Loucy (cell line): ENCODE data around the gene CNTN5.

Experiments
- H2AFZ ChIP-seq: fragments of 200-600 bp; sonication (generic); 2 replicates; pipeline ENCODE4 v1.6.0; 2016; ENCODE audit warnings: antibody characterized with exemption, mild to moderate bottlenecking, low read length, moderate library complexity
- H3F3A ChIP-seq: fragments of 200-600 bp; 2 replicates; pipeline ENCODE4 v1.6.0; 2016; ENCODE audit warnings: antibody characterized with exemption, low read depth, mild to moderate bottlenecking
- H3K27me3 ChIP-seq: fragments of 200-600 bp; sonication (generic); 2 replicates; pipeline ENCODE4 v1.6.1; 2014; ENCODE audit warnings: low read length, mild to moderate bottlenecking; ENCODE audit not compliant: insufficient read depth, poor library complexity, severe bottlenecking
- H3K36me3 ChIP-seq: fragments of 200-600 bp; sonication (generic); 2 replicates; pipeline ENCODE4 v1.6.1; 2016; ENCODE audit warnings: low read length; ENCODE audit not compliant: insufficient read depth
- H3K4me1 ChIP-seq: fragments of 200-600 bp; sonication (generic); 2 replicates; pipeline ENCODE4 v1.5.1; 2014; ENCODE audit warnings: low read length, mild to moderate bottlenecking; ENCODE audit not compliant: insufficient read depth, poor library complexity, severe bottlenecking
- H3K4me2 ChIP-seq: fragments of 200-600 bp; sonication (generic); 2 replicates; pipeline ENCODE4 v1.6.0; 2014; ENCODE audit warnings: antibody characterized with exemption, low read length, low read depth, mild to moderate bottlenecking; ENCODE audit not compliant: poor library complexity, severe bottlenecking
- H3K4me3 ChIP-seq: fragments of 200-600 bp; sonication (generic); 2 replicates; pipeline ENCODE4 v1.5.1; 2014; ENCODE audit warnings: low read length, mild to moderate bottlenecking, mixed read lengths; ENCODE audit not compliant: poor library complexity, severe bottlenecking
- H3K79me2 ChIP-seq: fragments of 200-600 bp; sonication (generic); 2 replicates; pipeline ENCODE4 v1.6.1; 2014; ENCODE audit warnings: low read length; ENCODE audit not compliant: insufficient read depth
- H3K9ac ChIP-seq: fragments of 200-600 bp; sonication (generic); 2 replicates; pipeline ENCODE4 v1.6.0; 2014; ENCODE audit warnings: mild to moderate bottlenecking, low read depth, low read length, moderate library complexity; ENCODE audit not compliant: poor library complexity, severe bottlenecking
- H3K9me2 ChIP-seq: fragments of 200-600 bp; sonication (generic); replicated peaks from 2 replicates; pipeline ENCODE4 v1.6.1; 2016; ENCODE audit warnings: low read depth, low read length, mixed read lengths
- H3K9me3 ChIP-seq: fragments of 200-600 bp; sonication (generic); 2 replicates; pipeline ENCODE4 v1.6.1; 2014; ENCODE audit warnings: mild to moderate bottlenecking, antibody characterized with exemption, low read length, low read depth; ENCODE audit not compliant: insufficient read depth
- H4K20me1 ChIP-seq: fragments of 200-600 bp; sonication (generic); 2 replicates; pipeline ENCODE4 v1.6.0; 2014; ENCODE audit warnings: antibody characterized with exemption, low read length, mild to moderate bottlenecking; ENCODE audit not compliant: insufficient read depth, poor library complexity, severe bottlenecking
- CTCF ChIP-seq: fragments of 200-600 bp; sonication (generic); conservative IDR thresholded peaks from 2 replicates; pipeline ENCODE4 v1.5.1; 2014; ENCODE audit warnings: mild to moderate bottlenecking, antibody characterized with exemption, low read length
- EZH2phosphoT487 ChIP-seq: fragments of 200-600 bp; IDR thresholded peaks from 2 replicates; pipeline ENCODE4 v1.6.1; 2018; ENCODE audit warnings: antibody characterized with exemption, mild to moderate bottlenecking, moderate library complexity, borderline replicate concordance

CNTN5 gene

GRCh38 chr11:99593197-99593596 lies 572.4 kb downstream of the CNTN5 start:
- Histone ChIP-seq H3K4me3 (no peak overlapping the region), H3K4me1 (no peaks in the 10 kb centered on the region), H3K36me3 (no peaks in the 10 kb centered on the region), H2AFZ (no peak overlapping the region), H3K79me2 (no peaks in the 10 kb centered on the region), H3K9me2 (no peaks in the 10 kb centered on the region), H4K20me1 (no peaks in the 10 kb centered on the region), H3F3A (no peaks in the 10 kb centered on the region), H3K9ac (no peak overlapping the region), H3K27me3 (no peaks in the 10 kb centered on the region), H3K9me3 (no peaks in the 10 kb centered on the region), H3K4me2 (no peak overlapping the region)
- no peak for TF ChIP-seq EZH2phosphoT487
- no peak for TF ChIP-seq CTCF

GRCh38 chr11:99601179-99601578 lies 580.4 kb downstream of the CNTN5 start:
- H3K9me2 ChIP-seq: no peaks in the 10 kb centered on the region
- no peaks in the 10 kb centered on the region for H3K4me1 ChIP-seq
- no peak overlapping the region for H3K4me2 ChIP-seq
- no peak overlapping the region for H3K4me3 ChIP-seq
- H2AFZ ChIP-seq: no peak overlapping the region
- no peaks in the 10 kb centered on the region for H4K20me1 ChIP-seq
- no peak overlapping the region for H3K9ac ChIP-seq
- H3F3A ChIP-seq: no peaks in the 10 kb centered on the region
- no peaks in the 10 kb centered on the region for H3K27me3 ChIP-seq
- TF ChIP-seq EZH2phosphoT487 (no peak), CTCF (no peak)
- H3K36me3 ChIP-seq: no peaks in the 10 kb centered on the region
- H3K9me3 ChIP-seq: no peaks in the 10 kb centered on the region
- no peaks in the 10 kb centered on the region for H3K79me2 ChIP-seq

GRCh38 chr11:99614352-99614751 lies 593.6 kb downstream of the CNTN5 start:
- Histone ChIP-seq H3F3A (no peaks in the 10 kb centered on the region), H3K4me3 (no peak overlapping the region), H2AFZ (no peak overlapping the region), H3K79me2 (no peaks in the 10 kb centered on the region), H3K27me3 (no peaks in the 10 kb centered on the region), H3K4me1 (no peaks in the 10 kb centered on the region), H3K9ac (no peak overlapping the region), H4K20me1 (no peaks in the 10 kb centered on the region), H3K4me2 (no peak overlapping the region), H3K9me3 (no peaks in the 10 kb centered on the region), H3K9me2 (no peaks in the 10 kb centered on the region), H3K36me3 (no peaks in the 10 kb centered on the region)
- TF ChIP-seq EZH2phosphoT487: no peak

DNA sequence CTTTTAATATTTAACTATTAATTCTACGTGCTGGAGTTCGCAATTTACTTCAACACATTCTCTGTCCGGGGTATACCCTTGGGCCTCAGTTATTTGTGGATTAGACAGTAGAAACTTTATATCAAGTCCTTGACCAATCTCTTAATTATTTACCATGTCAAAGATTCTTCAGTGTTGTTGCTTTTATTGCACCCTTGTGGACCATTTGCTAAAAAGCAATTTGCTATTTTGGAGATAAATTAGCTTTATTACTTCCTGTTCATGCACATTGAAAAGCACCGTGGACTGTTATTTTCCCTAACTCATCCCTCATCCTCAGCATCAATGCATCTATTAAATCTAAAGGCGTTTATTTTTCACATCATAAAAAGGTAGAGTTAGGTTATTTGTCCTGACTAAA lies 609.9 kb downstream of the CNTN5 start:
- H3K4me2 ChIP-seq: no peak overlapping the region
- H3K4me3 ChIP-seq: no peak overlapping the region
- no peaks in the 10 kb centered on the region for H3K4me1 ChIP-seq
- H2AFZ ChIP-seq: no peak overlapping the region
- H3K9me2 ChIP-seq: no peaks in the 10 kb centered on the region
- H3K9me3 ChIP-seq: no peaks in the 10 kb centered on the region
- no peak overlapping the region for H3K9ac ChIP-seq
- no peaks in the 10 kb centered on the region for H3F3A ChIP-seq
- no peaks in the 10 kb centered on the region for H4K20me1 ChIP-seq
- H3K79me2 ChIP-seq: no peaks in the 10 kb centered on the region
- no peaks in the 10 kb centered on the region for H3K36me3 ChIP-seq
- no peak for TF ChIP-seq EZH2phosphoT487
- TF ChIP-seq CTCF: no peak
- H3K27me3 ChIP-seq: no peaks in the 10 kb centered on the region
